ENCODE data around the gene PLEKHN1.

GRCh38 chr1:1006305-1007159, 40.2 kb downstream of the PLEKHN1 start:
- TF ChIP-seq POLR2A (IDR thresholded peaks at IDR 0.05), result no peak
- no peak for TF ChIP-seq CTCF (IDR thresholded peaks at IDR 0.05)
